IMR-90 (cell line): ENCODE data around the gene RPS27A.

ENCODE experiments used
- BHLHE40 ChIP-seq: fragments of 150-350 bp; IDR thresholded peaks from 2 replicates; pipeline ENCODE4 v1.6.1; 2016; ENCODE audit warnings: mild to moderate bottlenecking, low read depth, low read length
- CEBPB ChIP-seq: IDR thresholded peaks from 2 replicates; pipeline ENCODE4 v1.6.1; 2012; ENCODE audit warnings: low read depth, low read length, improper control_type of control experiment
- FOS ChIP-seq: fragments of 150-350 bp; IDR thresholded peaks from 2 replicates; pipeline ENCODE4 v1.6.1; 2016; ENCODE audit warnings: low read depth, low read length
- MAFK ChIP-seq: IDR thresholded peaks from 2 replicates; pipeline ENCODE4 v1.6.1; 2012; ENCODE audit warnings: low read depth, low read length, improper control_type of control experiment
- MXI1 ChIP-seq: IDR thresholded peaks from 2 replicates; pipeline ENCODE4 v1.6.1; 2012; ENCODE audit warnings: low read depth, mild to moderate bottlenecking, low read length, moderate library complexity, borderline replicate concordance
- POLR2A ChIP-seq: IDR thresholded peaks from 2 replicates; pipeline ENCODE4 v1.6.1; 2012; ENCODE audit warnings: mild to moderate bottlenecking, low read depth, low read length
- RAD21 ChIP-seq: IDR thresholded peaks from 2 replicates; pipeline ENCODE4 v1.6.1; 2012; ENCODE audit warnings: low read length, improper control_type of control experiment
- RCOR1 ChIP-seq: IDR thresholded peaks from 2 replicates; pipeline ENCODE4 v1.6.1; 2012; ENCODE audit warnings: mild to moderate bottlenecking, low read length, improper control_type of control experiment; ENCODE audit not compliant: insufficient replicate concordance
- RFX5 ChIP-seq: IDR thresholded peaks from 2 replicates; pipeline ENCODE4 v1.8.0; 2012; ENCODE audit warnings: low read depth, mild to moderate bottlenecking, low read length, moderate library complexity
- SMC3 ChIP-seq: fragments of 150-350 bp; IDR thresholded peaks from 2 replicates; pipeline ENCODE4 v1.6.1; 2016; ENCODE audit warnings: low read depth, mild to moderate bottlenecking, antibody characterized with exemption, low read length, moderate library complexity
- TF ChIP-seq, protein P1 (sequence below): conservative IDR thresholded peaks from 2 replicates; pipeline ENCODE4 v1.5.1; 2012; ENCODE audit warnings: mild to moderate bottlenecking, low read depth, low read length, improper control_type of control experiment
- TF ChIP-seq, protein P2 (sequence below): fragments of 150-350 bp; IDR thresholded peaks from 2 replicates; pipeline ENCODE4 v1.6.1; 2017; ENCODE audit warnings: mild to moderate bottlenecking, antibody characterized with exemption, low read length, low read depth
- TF ChIP-seq, protein P3 (sequence below): fragments of 150-350 bp; IDR thresholded peaks from 2 replicates; pipeline ENCODE4 v1.6.1; 2016; ENCODE audit warnings: low read depth, mild to moderate bottlenecking, low read length, moderate library complexity, borderline replicate concordance

DNA sequence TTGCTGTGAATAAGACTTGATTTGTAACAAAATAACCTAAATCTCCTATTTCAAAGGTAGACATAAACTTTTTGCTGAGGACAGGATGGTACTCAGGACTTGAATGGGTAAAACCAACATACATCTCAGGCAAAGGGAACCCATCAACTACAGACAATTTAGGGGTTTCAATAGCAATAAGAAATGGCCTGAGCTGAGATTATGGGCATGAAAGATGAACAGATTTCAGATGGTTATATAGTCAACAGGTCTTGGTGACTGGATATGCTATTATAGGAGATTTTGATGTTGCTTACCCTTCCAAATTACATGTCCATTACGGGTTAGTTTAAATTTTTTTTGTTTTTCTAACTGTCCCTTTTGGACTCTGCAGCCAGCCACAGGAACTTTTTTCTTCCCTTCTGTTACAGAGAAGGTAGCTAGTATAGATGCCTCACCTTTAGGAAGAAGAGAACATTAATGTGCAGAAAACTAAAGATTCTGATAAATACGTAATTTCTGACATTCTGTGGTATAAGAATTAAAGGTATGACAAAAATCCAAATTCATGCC lies 4.6 kb downstream of the RPS27A start:
- TF ChIP-seq POLR2A (no peak), MAFK (no peak), RAD21 (no peak), RFX5 (no peak), RCOR1 (no peak), SMC3 (no peak), BHLHE40 (no peak), MXI1 (no peak), CEBPB (no peak), FOS (no peak)
- TF ChIP-seq, protein P1, sequence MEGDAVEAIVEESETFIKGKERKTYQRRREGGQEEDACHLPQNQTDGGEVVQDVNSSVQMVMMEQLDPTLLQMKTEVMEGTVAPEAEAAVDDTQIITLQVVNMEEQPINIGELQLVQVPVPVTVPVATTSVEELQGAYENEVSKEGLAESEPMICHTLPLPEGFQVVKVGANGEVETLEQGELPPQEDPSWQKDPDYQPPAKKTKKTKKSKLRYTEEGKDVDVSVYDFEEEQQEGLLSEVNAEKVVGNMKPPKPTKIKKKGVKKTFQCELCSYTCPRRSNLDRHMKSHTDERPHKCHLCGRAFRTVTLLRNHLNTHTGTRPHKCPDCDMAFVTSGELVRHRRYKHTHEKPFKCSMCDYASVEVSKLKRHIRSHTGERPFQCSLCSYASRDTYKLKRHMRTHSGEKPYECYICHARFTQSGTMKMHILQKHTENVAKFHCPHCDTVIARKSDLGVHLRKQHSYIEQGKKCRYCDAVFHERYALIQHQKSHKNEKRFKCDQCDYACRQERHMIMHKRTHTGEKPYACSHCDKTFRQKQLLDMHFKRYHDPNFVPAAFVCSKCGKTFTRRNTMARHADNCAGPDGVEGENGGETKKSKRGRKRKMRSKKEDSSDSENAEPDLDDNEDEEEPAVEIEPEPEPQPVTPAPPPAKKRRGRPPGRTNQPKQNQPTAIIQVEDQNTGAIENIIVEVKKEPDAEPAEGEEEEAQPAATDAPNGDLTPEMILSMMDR = no peak
- TF ChIP-seq, protein P2, sequence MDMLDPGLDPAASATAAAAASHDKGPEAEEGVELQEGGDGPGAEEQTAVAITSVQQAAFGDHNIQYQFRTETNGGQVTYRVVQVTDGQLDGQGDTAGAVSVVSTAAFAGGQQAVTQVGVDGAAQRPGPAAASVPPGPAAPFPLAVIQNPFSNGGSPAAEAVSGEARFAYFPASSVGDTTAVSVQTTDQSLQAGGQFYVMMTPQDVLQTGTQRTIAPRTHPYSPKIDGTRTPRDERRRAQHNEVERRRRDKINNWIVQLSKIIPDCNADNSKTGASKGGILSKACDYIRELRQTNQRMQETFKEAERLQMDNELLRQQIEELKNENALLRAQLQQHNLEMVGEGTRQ = no peak
- TF ChIP-seq, protein P3, sequence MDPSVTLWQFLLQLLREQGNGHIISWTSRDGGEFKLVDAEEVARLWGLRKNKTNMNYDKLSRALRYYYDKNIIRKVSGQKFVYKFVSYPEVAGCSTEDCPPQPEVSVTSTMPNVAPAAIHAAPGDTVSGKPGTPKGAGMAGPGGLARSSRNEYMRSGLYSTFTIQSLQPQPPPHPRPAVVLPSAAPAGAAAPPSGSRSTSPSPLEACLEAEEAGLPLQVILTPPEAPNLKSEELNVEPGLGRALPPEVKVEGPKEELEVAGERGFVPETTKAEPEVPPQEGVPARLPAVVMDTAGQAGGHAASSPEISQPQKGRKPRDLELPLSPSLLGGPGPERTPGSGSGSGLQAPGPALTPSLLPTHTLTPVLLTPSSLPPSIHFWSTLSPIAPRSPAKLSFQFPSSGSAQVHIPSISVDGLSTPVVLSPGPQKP = no peak
